Thyroid gland (tissue), 4 donors: Measurements from ENCODE around the gene CREBBP.

Experiments
- POLR2A ChIP-seq, 2 donors: fragments of 450-650 bp; IDR thresholded peaks; one replicate each; pipeline ENCODE4 v1.6.1; 2017; ENCODE audit warnings: antibody characterized with exemption in 2 of 2, mild to moderate bottlenecking in 2 of 2, moderate library complexity in 1 of 2
- TF ChIP-seq, protein P1 (sequence below), 6 experiments: fragments of 200-600 bp in 3 of 6; fragments of 450-650 bp in 3 of 6; sonication (generic) in 3 of 6; IDR thresholded peaks; one replicate each; pipeline ENCODE4 v1.5.1; 2016 to 2019; ENCODE audit warnings: antibody characterized with exemption in 6 of 6, mild to moderate bottlenecking in 2 of 6, inconsistent platforms in 1 of 6, moderate library complexity in 1 of 6

- TF ChIP-seq, protein P1, sequence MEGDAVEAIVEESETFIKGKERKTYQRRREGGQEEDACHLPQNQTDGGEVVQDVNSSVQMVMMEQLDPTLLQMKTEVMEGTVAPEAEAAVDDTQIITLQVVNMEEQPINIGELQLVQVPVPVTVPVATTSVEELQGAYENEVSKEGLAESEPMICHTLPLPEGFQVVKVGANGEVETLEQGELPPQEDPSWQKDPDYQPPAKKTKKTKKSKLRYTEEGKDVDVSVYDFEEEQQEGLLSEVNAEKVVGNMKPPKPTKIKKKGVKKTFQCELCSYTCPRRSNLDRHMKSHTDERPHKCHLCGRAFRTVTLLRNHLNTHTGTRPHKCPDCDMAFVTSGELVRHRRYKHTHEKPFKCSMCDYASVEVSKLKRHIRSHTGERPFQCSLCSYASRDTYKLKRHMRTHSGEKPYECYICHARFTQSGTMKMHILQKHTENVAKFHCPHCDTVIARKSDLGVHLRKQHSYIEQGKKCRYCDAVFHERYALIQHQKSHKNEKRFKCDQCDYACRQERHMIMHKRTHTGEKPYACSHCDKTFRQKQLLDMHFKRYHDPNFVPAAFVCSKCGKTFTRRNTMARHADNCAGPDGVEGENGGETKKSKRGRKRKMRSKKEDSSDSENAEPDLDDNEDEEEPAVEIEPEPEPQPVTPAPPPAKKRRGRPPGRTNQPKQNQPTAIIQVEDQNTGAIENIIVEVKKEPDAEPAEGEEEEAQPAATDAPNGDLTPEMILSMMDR (IDR thresholded peaks at IDR 0.05) = no peak
- no peak for TF ChIP-seq POLR2A (IDR thresholded peaks at IDR 0.05)
Measured at GRCh38 chr16:3800477-3801270, 79.8 kb downstream of the CREBBP start.
